HG03521 (cell line): ENCODE data around the gene FBXL16.
"Not testable (repeated sequence)": the region's sequence is repeated elsewhere in the genome, so short reads cannot be mapped to it uniquely, and the experiment has no call there.

Experiments
- ATAC-seq: cut with Tn5 transposase; IDR thresholded peaks from one replicate; pipeline ENCODE4 v1.9.1; 2021; ENCODE audit warnings: mild to moderate bottlenecking, moderate library complexity; ENCODE audit not compliant: unreplicated experiment

The FBXL16 gene

GRCh38 chr16:705431-706188 is at the start of gene FBXL16:
TSS of gene FBXL16 (minus strand) at chr16:705801. CDS start at chr16:697405, 8,396 bp downstream.
- ATAC-seq = no peak

- no peak for ATAC-seq
Observed at GRCh38 chr16:754656-755055, 49.1 kb upstream of the FBXL16 start.

GRCh38 chr16:754121-754607 is 48.6 kb upstream of the FBXL16 start:
- ATAC-seq = not testable (repeated sequence)

GRCh38 chr16:752007-752312 is 46.4 kb upstream of the FBXL16 start:
- ATAC-seq = no peak

- no peak for ATAC-seq
Observed at GRCh38 chr16:751152-752006, 45.8 kb upstream of the FBXL16 start.

GRCh38 chr16:750485-750884 is 44.9 kb upstream of the FBXL16 start:
- no peak for ATAC-seq

GRCh38 chr16:749010-749409 is 43.4 kb upstream of the FBXL16 start:
- ATAC-seq = no peak

GRCh38 chr16:747978-748746 is 42.6 kb upstream of the FBXL16 start:
- no peak for ATAC-seq

GRCh38 chr16:746637-747036 is 41.0 kb upstream of the FBXL16 start:
- no peak for ATAC-seq

- ATAC-seq = no peak
Observed at GRCh38 chr16:745739-746138, 40.1 kb upstream of the FBXL16 start.

GRCh38 chr16:743794-744500 is 38.3 kb upstream of the FBXL16 start:
- no peak for ATAC-seq

GRCh38 chr16:742894-743293 is 37.3 kb upstream of the FBXL16 start:
- not testable (repeated sequence) for ATAC-seq

GRCh38 chr16:741986-742629 is 36.5 kb upstream of the FBXL16 start:
- ATAC-seq = no peak

GRCh38 chr16:740764-741505 is 35.3 kb upstream of the FBXL16 start, which contains the start of gene CIAO3:
TSS of gene CIAO3 (minus strand) at chr16:740997. CDS start at chr16:740985, 12 bp downstream.
- ATAC-seq = peak; percentile 70

- peak; percentile 13 for ATAC-seq
Observed at GRCh38 chr16:740459-740763, 34.8 kb upstream of the FBXL16 start.

- no peak for ATAC-seq
Observed at GRCh38 chr16:739560-740458, 34.2 kb upstream of the FBXL16 start.

GRCh38 chr16:736936-737481 is 31.4 kb upstream of the FBXL16 start:
- ATAC-seq = no peak

GRCh38 chr16:735982-736453 is 30.4 kb upstream of the FBXL16 start:
- ATAC-seq = no peak
